A549 (cell line): ENCODE measurements around the gene HMCES. TPM values are rescaled to one million over a fixed set of nuclear protein-coding genes. Genes with fewer than 3 reads are reported as not detected.
A peak's percentile ranks its signal among the peaks of the same experiment; 100 is the strongest.

Source experiments
- ATAC-seq, 2 experiments: fragments of 200-7000 bp in 1 of 2; fragments of >200 bp in 1 of 2; cut with Nextera tagmentation in 1 of 2; cut with Tn5 transposase in 1 of 2; 3 replicates each; pipeline versions ENCODE4 v1.8.0 to v1.9.1; 2018 to 2020; ENCODE audit warnings: mild to moderate bottlenecking in 1 of 2, moderate library complexity in 1 of 2
- CTCF ChIA-PET: fragments of 300-600 bp; sonication (Branson Sonifier 250); formaldehyde crosslinking; extraction: SDS; loops from one replicate; lab custom pipeline; 2021; ENCODE audit warnings: antibody characterized with exemption, inconsistent platforms; lab: Yijun Ruan, JAX
- POLR2A ChIA-PET: fragments of 350-600 bp; formaldehyde crosslinking; extraction: SDS; loops from one replicate; lab custom pipeline; 2021; ENCODE audit warnings: antibody characterized with exemption, inconsistent platforms; lab: Yijun Ruan, JAX
- DNase-seq, 2 experiments: peaks; one replicate each; pipeline versions ENCODE4 v3.0.0 to v3.0.0-alpha.2; 2011 to 2016; ENCODE audit warnings: low read depth in 1 of 2, low spot score in 1 of 2
- FAIRE-seq: peaks from 2 replicates; lab custom pipeline; 2011; peaks lifted over from hg19 to GRCh38; lab: Jason Lieb, UNC
- H3K27ac ChIP-seq, 2 experiments: fragments of >200 bp; sonication (Bioruptor Twin); formaldehyde crosslinking; 3 replicates each; pipeline ENCODE4 v1.5.1; 2016 to 2017
- H3K4me1 ChIP-seq: fragments of >200 bp; sonication (Bioruptor Twin); formaldehyde crosslinking; 3 replicates; pipeline ENCODE4 v1.6.1; 2016
- H3K4me2 ChIP-seq: fragments of >200 bp; sonication (Bioruptor Twin); formaldehyde crosslinking; 3 replicates; pipeline ENCODE4 v1.6.1; 2016
- H3K4me3 ChIP-seq: fragments of >200 bp; sonication (Bioruptor Twin); formaldehyde crosslinking; 3 replicates; pipeline ENCODE4 v1.5.1; 2016
- H3K9me3 ChIP-seq: fragments of >200 bp; sonication (Bioruptor Twin); formaldehyde crosslinking; 3 replicates; pipeline ENCODE4 v1.6.1; 2016
- EHF ChIP-seq: fragments of 250-450 bp; sonication (Bioruptor Pico); IDR thresholded peaks from 2 replicates; pipeline ENCODE4 v1.5.0; 2020; ENCODE audit warnings: mild to moderate bottlenecking
- EP300 ChIP-seq, 2 experiments: fragments of >200 bp; sonication (Bioruptor Twin); formaldehyde crosslinking; IDR thresholded peaks; 2 replicates in 1 of 2; 3 replicates in 1 of 2; pipeline ENCODE4 v1.6.1; 2016 to 2017
- ESRRA ChIP-seq: fragments of 150-350 bp; IDR thresholded peaks from 2 replicates; pipeline ENCODE4 v1.6.1; 2014; ENCODE audit warnings: mild to moderate bottlenecking, low read length, borderline replicate concordance
- FOSB ChIP-seq: fragments of 250-450 bp; sonication (Bioruptor Pico); IDR thresholded peaks from 2 replicates; pipeline ENCODE4 v1.5.0; 2020; ENCODE audit warnings: mild to moderate bottlenecking, moderate library complexity
- FOSL2 ChIP-seq, 2 experiments: fragments of 450-650 bp in 1 of 2; fragments of >200 bp in 1 of 2; sonication (Bioruptor Twin) in 1 of 2; formaldehyde crosslinking; IDR thresholded peaks; 2 replicates each; pipeline versions ENCODE4 v1.5.0 to v1.6.1; 2016 to 2020; ENCODE audit warnings: mild to moderate bottlenecking in 1 of 2, moderate library complexity in 1 of 2
- HOXA7 ChIP-seq: fragments of 250-450 bp; sonication (Bioruptor Pico); IDR thresholded peaks from 2 replicates; pipeline ENCODE4 v1.5.0; 2020; ENCODE audit warnings: mild to moderate bottlenecking, moderate library complexity
- JUN ChIP-seq, 2 experiments: fragments of >200 bp; sonication (Bioruptor Twin); formaldehyde crosslinking; IDR thresholded peaks; 2 replicates in 1 of 2; 3 replicates in 1 of 2; pipeline ENCODE4 v1.6.1; 2016 to 2017
- MAFK ChIP-seq: fragments of 450-650 bp; IDR thresholded peaks from 2 replicates; pipeline ENCODE4 v1.6.1; 2014; ENCODE audit not compliant: partially characterized antibody
- MAX ChIP-seq: IDR thresholded peaks from 2 replicates; pipeline ENCODE4 v1.6.1; 2012
- NPAS2 ChIP-seq: fragments of 250-450 bp; sonication (Bioruptor Pico); IDR thresholded peaks from 2 replicates; pipeline ENCODE4 v1.8.0; 2022; ENCODE audit warnings: mild to moderate bottlenecking, moderate library complexity, borderline replicate concordance
- PHF8 ChIP-seq: fragments of 200-600 bp; sonication (generic); IDR thresholded peaks from 2 replicates; pipeline ENCODE4 v1.6.1; 2016; ENCODE audit warnings: low read depth, mild to moderate bottlenecking, antibody characterized with exemption, moderate library complexity, borderline replicate concordance
- POLR2A ChIP-seq: IDR thresholded peaks from 2 replicates; pipeline ENCODE4 v1.6.1; 2012; ENCODE audit warnings: mild to moderate bottlenecking, low read length
- RAD21 ChIP-seq, 2 experiments: fragments of >200 bp in 1 of 2; sonication (Bioruptor Twin) in 1 of 2; formaldehyde crosslinking in 1 of 2; IDR thresholded peaks in 1 of 2; conservative IDR thresholded peaks in 1 of 2; 2 replicates in 1 of 2; 3 replicates in 1 of 2; pipeline ENCODE4 v1.6.1; 2012 to 2018; ENCODE audit warnings: inconsistent platforms in 1 of 2
- REST ChIP-seq: fragments of 200-600 bp; sonication (generic); IDR thresholded peaks from 2 replicates; pipeline ENCODE4 v1.6.1; 2016; ENCODE audit warnings: antibody characterized with exemption, mild to moderate bottlenecking, moderate library complexity
- TFCP2L1 ChIP-seq: fragments of 250-450 bp; sonication (Bioruptor Pico); IDR thresholded peaks from 2 replicates; pipeline ENCODE4 v1.5.0; 2021; ENCODE audit warnings: mild to moderate bottlenecking
- TP53 ChIP-seq: fragments of 250-450 bp; sonication (Bioruptor Pico); IDR thresholded peaks from 2 replicates; pipeline ENCODE4 v1.5.0; 2021; ENCODE audit warnings: mild to moderate bottlenecking, moderate library complexity
- WGBS: methylation state at CpG from one replicate; pipeline ENCODE4 v1.1.6; 2017; ENCODE audit errors: missing lambda C conversion rate; 5-methylcytosine and 5-hydroxymethylcytosine counted together
- polyA plus RNA-seq, 4 experiments: library from polyadenylated mRNA; depleted of rRNA in 3 of 4; stranded (reverse); fragments of >200 nt; fragmentation: RNase III in 1 of 4; extraction: RNeasy Plus Mini Kit Qiagen cat#74134 plus additional on column Dnase treatment in 1 of 4; gene quantifications; 2 replicates in 3 of 4; 3 replicates in 1 of 4; pipeline ENCODE4 v1.2.3, GENCODE V29; 2011 to 2017
- TF ChIP-seq, protein P1 (sequence below): fragments of 250-450 bp; sonication (Bioruptor Pico); IDR thresholded peaks from 2 replicates; pipeline ENCODE4 v1.5.0; 2021; ENCODE audit warnings: mild to moderate bottlenecking, moderate library complexity, borderline replicate concordance
- TF ChIP-seq, protein P2 (sequence below): fragments of >200 bp; sonication (Bioruptor Twin); formaldehyde crosslinking; IDR thresholded peaks from 2 replicates; pipeline ENCODE4 v1.6.1; 2016
- TF ChIP-seq, protein P3 (sequence below): fragments of >200 bp; sonication (Bioruptor Twin); formaldehyde crosslinking; IDR thresholded peaks from 3 replicates; pipeline ENCODE4 v1.5.1; 2016

Gene HMCES
- polyA plus RNA-seq, 2 of the 4 experiments (the other 2 are of a cell fraction), result 35.2 to 39.9 TPM

- POLR2A ChIA-PET, result interaction anchor here (0.9 kb wide), 1 partner anchor 9 kb away, joined by 3 read pairs; the partner anchor contains the start of gene COPG1
- CTCF ChIA-PET, result interaction anchor here (0.6 to 2.6 kb wide), 6 partner anchors 10 to 270 kb away, joined by 3 to 11 read pairs (median 6); no protein-coding TSS in a partner anchor
- H3K9me3 ChIP-seq, result no peaks in the 10 kb centered on the region
These were observed 38.2 kb upstream of the HMCES start for GRCh38 chr3:129240436-129240835.

More at GRCh38 chr3:129240436-129240835, 38.2 kb upstream of the HMCES start:
- H3K4me3 ChIP-seq, result no peak overlapping the region
- TF ChIP-seq, protein P1, sequence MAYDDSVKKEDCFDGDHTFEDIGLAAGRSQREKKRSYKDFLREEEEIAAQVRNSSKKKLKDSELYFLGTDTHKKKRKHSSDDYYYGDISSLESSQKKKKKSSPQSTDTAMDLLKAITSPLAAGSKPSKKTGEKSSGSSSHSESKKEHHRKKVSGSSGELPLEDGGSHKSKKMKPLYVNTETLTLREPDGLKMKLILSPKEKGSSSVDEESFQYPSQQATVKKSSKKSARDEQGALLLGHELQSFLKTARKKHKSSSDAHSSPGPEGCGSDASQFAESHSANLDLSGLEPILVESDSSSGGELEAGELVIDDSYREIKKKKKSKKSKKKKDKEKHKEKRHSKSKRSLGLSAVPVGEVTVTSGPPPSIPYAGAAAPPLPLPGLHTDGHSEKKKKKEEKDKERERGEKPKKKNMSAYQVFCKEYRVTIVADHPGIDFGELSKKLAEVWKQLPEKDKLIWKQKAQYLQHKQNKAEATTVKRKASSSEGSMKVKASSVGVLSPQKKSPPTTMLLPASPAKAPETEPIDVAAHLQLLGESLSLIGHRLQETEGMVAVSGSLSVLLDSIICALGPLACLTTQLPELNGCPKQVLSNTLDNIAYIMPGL (CRISPR knock-in tag), result no peak
- TF ChIP-seq EHF (CRISPR knock-in tag), result no peak
- no peak for TF ChIP-seq FOSB (CRISPR knock-in tag)
- TF ChIP-seq RAD21 (conservative IDR thresholded peaks at IDR 0.05 in 1 of 2, IDR thresholded peaks at IDR 0.05 in 1 of 2), result no peak
- no peak for TF ChIP-seq HOXA7 (CRISPR knock-in tag)
- TF ChIP-seq, protein P2, sequence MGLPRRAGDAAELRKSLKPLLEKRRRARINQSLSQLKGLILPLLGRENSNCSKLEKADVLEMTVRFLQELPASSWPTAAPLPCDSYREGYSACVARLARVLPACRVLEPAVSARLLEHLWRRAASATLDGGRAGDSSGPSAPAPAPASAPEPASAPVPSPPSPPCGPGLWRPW, result no peak
- no peak for TF ChIP-seq TFCP2L1 (CRISPR knock-in tag)
- TF ChIP-seq REST, result no peak
- TF ChIP-seq, protein P3, sequence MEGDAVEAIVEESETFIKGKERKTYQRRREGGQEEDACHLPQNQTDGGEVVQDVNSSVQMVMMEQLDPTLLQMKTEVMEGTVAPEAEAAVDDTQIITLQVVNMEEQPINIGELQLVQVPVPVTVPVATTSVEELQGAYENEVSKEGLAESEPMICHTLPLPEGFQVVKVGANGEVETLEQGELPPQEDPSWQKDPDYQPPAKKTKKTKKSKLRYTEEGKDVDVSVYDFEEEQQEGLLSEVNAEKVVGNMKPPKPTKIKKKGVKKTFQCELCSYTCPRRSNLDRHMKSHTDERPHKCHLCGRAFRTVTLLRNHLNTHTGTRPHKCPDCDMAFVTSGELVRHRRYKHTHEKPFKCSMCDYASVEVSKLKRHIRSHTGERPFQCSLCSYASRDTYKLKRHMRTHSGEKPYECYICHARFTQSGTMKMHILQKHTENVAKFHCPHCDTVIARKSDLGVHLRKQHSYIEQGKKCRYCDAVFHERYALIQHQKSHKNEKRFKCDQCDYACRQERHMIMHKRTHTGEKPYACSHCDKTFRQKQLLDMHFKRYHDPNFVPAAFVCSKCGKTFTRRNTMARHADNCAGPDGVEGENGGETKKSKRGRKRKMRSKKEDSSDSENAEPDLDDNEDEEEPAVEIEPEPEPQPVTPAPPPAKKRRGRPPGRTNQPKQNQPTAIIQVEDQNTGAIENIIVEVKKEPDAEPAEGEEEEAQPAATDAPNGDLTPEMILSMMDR, result no peak
- no peak for TF ChIP-seq JUN (IDR thresholded peaks at IDR 0.05)
- no peak for TF ChIP-seq POLR2A
- no peak for TF ChIP-seq MAFK
- TF ChIP-seq TP53, result no peak
- no peak for TF ChIP-seq NPAS2 (CRISPR knock-in tag)
- no peak for TF ChIP-seq FOSL2 (IDR thresholded peaks at IDR 0.05)
- TF ChIP-seq FOSL2 (CRISPR knock-in tag; IDR thresholded peaks at IDR 0.05), result no peak
- TF ChIP-seq ESRRA, result no peak
- no peak for TF ChIP-seq EP300 (IDR thresholded peaks at IDR 0.05)
- no peak for TF ChIP-seq MAX
- no peak for TF ChIP-seq PHF8
- H3K27ac ChIP-seq, result peak overlapping the region; percentile 53 to 63; a peak in 4 of 6 replicates
- 28% methylated on average over 3 of the region's 3 CpGs for WGBS
- H3K4me2 ChIP-seq, result no peak overlapping the region
- peaks cover 31% of the 10 kb centered on the region for H3K4me1 ChIP-seq
- FAIRE-seq (no peak), DNase-seq (no peak), ATAC-seq (peak in 1 of 2 experiments; percentile 39; a peak in 1 of 6 replicates)
